GM21717 (cell line): ENCODE data around the gene DNAAF9.
"Not testable (repeated sequence)": the region's sequence is repeated elsewhere in the genome, so short reads cannot be mapped to it uniquely, and the experiment has no call there.

Source experiments
- ATAC-seq: cut with Tn5 transposase; IDR thresholded peaks from one replicate; pipeline ENCODE4 v1.9.1; 2021; ENCODE audit warnings: mild to moderate bottlenecking, moderate library complexity; ENCODE audit not compliant: unreplicated experiment

The DNAAF9 gene

GRCh38 chr20:3407040-3407770, at the start of gene DNAAF9:
Gene DNAAF9, minus strand, starts transcription at chr20:3407669. Its CDS starts 112 bp downstream, at chr20:3407557.
- ATAC-seq: peak; percentile 43

- no peak for ATAC-seq
Observed at GRCh38 chr20:3456648-3457047, 49.2 kb upstream of the DNAAF9 start.

GRCh38 chr20:3454831-3455230, 47.4 kb upstream of the DNAAF9 start:
- ATAC-seq: no peak

GRCh38 chr20:3452690-3453089, 45.2 kb upstream of the DNAAF9 start:
- no peak for ATAC-seq

- no peak for ATAC-seq
Observed at GRCh38 chr20:3452136-3452535, 44.7 kb upstream of the DNAAF9 start.

GRCh38 chr20:3449319-3449718, 41.9 kb upstream of the DNAAF9 start:
- no peak for ATAC-seq

- ATAC-seq: no peak
Observed at GRCh38 chr20:3447321-3447720, 39.9 kb upstream of the DNAAF9 start.

- ATAC-seq: no peak
Observed at GRCh38 chr20:3446779-3447178, 39.3 kb upstream of the DNAAF9 start.

GRCh38 chr20:3436864-3437574, 29.6 kb upstream of the DNAAF9 start:
- ATAC-seq: no peak

- ATAC-seq: no peak
Observed at GRCh38 chr20:3434232-3434631, 26.8 kb upstream of the DNAAF9 start.

- no peak for ATAC-seq
Observed at GRCh38 chr20:3433744-3434143, 26.3 kb upstream of the DNAAF9 start.

GRCh38 chr20:3432844-3433243, 25.4 kb upstream of the DNAAF9 start:
- no peak for ATAC-seq

GRCh38 chr20:3431109-3431508, 23.6 kb upstream of the DNAAF9 start:
- no peak for ATAC-seq

GRCh38 chr20:3430376-3431069, 23.1 kb upstream of the DNAAF9 start:
- peak; percentile 73 for ATAC-seq

- not testable (repeated sequence) for ATAC-seq
Observed at GRCh38 chr20:3426766-3427165, 19.3 kb upstream of the DNAAF9 start.

GRCh38 chr20:3423126-3423525, 15.7 kb upstream of the DNAAF9 start:
- ATAC-seq: no peak

GRCh38 chr20:3421985-3422384, 14.5 kb upstream of the DNAAF9 start:
- no peak for ATAC-seq

GRCh38 chr20:3420211-3420707, 12.8 kb upstream of the DNAAF9 start:
- ATAC-seq: peak; percentile 95

GRCh38 chr20:3418161-3418560, 10.7 kb upstream of the DNAAF9 start:
- ATAC-seq: not testable (repeated sequence)

- ATAC-seq: no peak
Observed at GRCh38 chr20:3414122-3414521, 6.7 kb upstream of the DNAAF9 start.

GRCh38 chr20:3413393-3413889, 6.0 kb upstream of the DNAAF9 start:
- ATAC-seq: no peak
